GM21619 (cell line): Measurements from ENCODE around the gene KIF26A.

Experiments used
- ATAC-seq: cut with Tn5 transposase; IDR thresholded peaks from one replicate; pipeline ENCODE4 v1.9.1; 2021; ENCODE audit not compliant: unreplicated experiment

The KIF26A gene

GRCh38 chr14:104101086-104101621 lies 37.2 kb upstream of the KIF26A start:
- ATAC-seq = no peak

- ATAC-seq = no peak
These were observed 36.6 kb upstream of the KIF26A start for GRCh38 chr14:104101651-104102281.

GRCh38 chr14:104102282-104102914 lies 36.0 kb upstream of the KIF26A start:
- no peak for ATAC-seq

GRCh38 chr14:104103061-104103445 lies 35.3 kb upstream of the KIF26A start:
- ATAC-seq = no peak

- no peak for ATAC-seq
These were observed 34.8 kb upstream of the KIF26A start for GRCh38 chr14:104103446-104104075.

GRCh38 chr14:104104076-104104901 lies 34.1 kb upstream of the KIF26A start:
- no peak for ATAC-seq

- ATAC-seq = no peak
These were observed 33.1 kb upstream of the KIF26A start for GRCh38 chr14:104105071-104105821.

GRCh38 chr14:104105822-104106470 lies 32.4 kb upstream of the KIF26A start:
- ATAC-seq = no peak

- no peak for ATAC-seq
These were observed 31.9 kb upstream of the KIF26A start for GRCh38 chr14:104106471-104106991.

GRCh38 chr14:104107101-104107581 lies 31.2 kb upstream of the KIF26A start:
- no peak for ATAC-seq

GRCh38 chr14:104107611-104108569 lies 30.5 kb upstream of the KIF26A start:
- ATAC-seq = no peak

GRCh38 chr14:104108570-104109541 lies 29.5 kb upstream of the KIF26A start:
- ATAC-seq = no peak

- ATAC-seq = no peak
These were observed 28.5 kb upstream of the KIF26A start for GRCh38 chr14:104109731-104110361.

- ATAC-seq = no peak
These were observed 27.7 kb upstream of the KIF26A start for GRCh38 chr14:104110491-104111209.

GRCh38 chr14:104111301-104112112 lies 26.9 kb upstream of the KIF26A start:
- no peak for ATAC-seq
